Measurements from ENCODE around the gene NEUROG3.

Gene NEUROG3

GRCh38 chr10:69573056-69573806 is at the start of gene NEUROG3:
TSS of gene NEUROG3 (minus strand) at chr10:69573422. CDS start at chr10:69573043, 379 bp downstream.
- DNase-seq: no peak

GRCh38 chr10:69620625-69621024 is 47.4 kb upstream of the NEUROG3 start:
- DNase-seq: no peak

GRCh38 chr10:69619626-69620025 is 46.4 kb upstream of the NEUROG3 start:
- no peak for DNase-seq

GRCh38 chr10:69618746-69619145 is 45.5 kb upstream of the NEUROG3 start:
- no peak for DNase-seq

GRCh38 chr10:69616358-69616757 is 43.1 kb upstream of the NEUROG3 start:
- no peak for DNase-seq

- DNase-seq: no peak
Observed at GRCh38 chr10:69614130-69614529, 40.9 kb upstream of the NEUROG3 start.

- no peak for DNase-seq
Observed at GRCh38 chr10:69612760-69613159, 39.5 kb upstream of the NEUROG3 start.

- DNase-seq: no peak
Observed at GRCh38 chr10:69609077-69609476, 35.9 kb upstream of the NEUROG3 start.

GRCh38 chr10:69600761-69601330 is 27.6 kb upstream of the NEUROG3 start:
- DNase-seq: no peak

- no peak for DNase-seq
Observed at GRCh38 chr10:69588358-69588757, 15.1 kb upstream of the NEUROG3 start.

GRCh38 chr10:69584624-69585023 is 11.4 kb upstream of the NEUROG3 start:
- DNase-seq: no peak

- no peak for DNase-seq
Observed at GRCh38 chr10:69583106-69583505, 9.9 kb upstream of the NEUROG3 start.

GRCh38 chr10:69580435-69580834 is 7.2 kb upstream of the NEUROG3 start:
- no peak for DNase-seq

- no peak for DNase-seq
Observed at GRCh38 chr10:69579464-69580060, 6.3 kb upstream of the NEUROG3 start.

- DNase-seq: no peak
Observed at GRCh38 chr10:69578508-69578991, 5.3 kb upstream of the NEUROG3 start.

GRCh38 chr10:69577268-69578232 is 4.3 kb upstream of the NEUROG3 start:
- no peak for DNase-seq

GRCh38 chr10:69576334-69577011 is 3.3 kb upstream of the NEUROG3 start:
- no peak for DNase-seq

- no peak for DNase-seq
Observed at GRCh38 chr10:69575164-69575722, 2.0 kb upstream of the NEUROG3 start.

GRCh38 chr10:69574571-69574978 is 1.4 kb upstream of the NEUROG3 start:
- no peak for DNase-seq

GRCh38 chr10:69572159-69573055 is 815 bp downstream of the NEUROG3 start:
- no peak for DNase-seq

GRCh38 chr10:69571618-69572158 is 1.5 kb downstream of the NEUROG3 start:
- no peak for DNase-seq
